ENCODE data around the gene GUF1.
A peak's percentile ranks its signal among the peaks of the same experiment; 100 is the strongest.

The GUF1 gene

GRCh38 chr4:44678094-44679041 lies at the start of gene GUF1:
Gene GUF1 (plus strand): TSS chr4:44678420. CDS start chr4:44678623, 203 bp downstream.
- DNase-seq = peak; percentile 52 to 96 (median 84)

- DNase-seq = peak in 11 of 51 donors; percentile 0 to 46 (median 6)
Measured at GRCh38 chr4:44629280-44629866, 48.8 kb upstream of the GUF1 start.

- DNase-seq = no peak
Measured at GRCh38 chr4:44632089-44632488, 46.1 kb upstream of the GUF1 start.

- no peak for DNase-seq
Measured at GRCh38 chr4:44632733-44633132, 45.5 kb upstream of the GUF1 start.

- no peak for DNase-seq
Measured at GRCh38 chr4:44638091-44638490, 40.1 kb upstream of the GUF1 start.

- DNase-seq = no peak
Measured at GRCh38 chr4:44646151-44646550, 32.1 kb upstream of the GUF1 start.

- DNase-seq = no peak
Measured at GRCh38 chr4:44651425-44651824, 26.8 kb upstream of the GUF1 start, which contains the start of gene YIPF7. Gene YIPF7 (minus strand): TSS chr4:44651625. CDS start chr4:44650100, 1,525 bp downstream.

GRCh38 chr4:44652002-44652401 lies 26.2 kb upstream of the GUF1 start:
- DNase-seq = no peak

GRCh38 chr4:44660396-44660795 lies 17.8 kb upstream of the GUF1 start:
- DNase-seq = no peak

GRCh38 chr4:44661940-44662622 lies 16.1 kb upstream of the GUF1 start:
- no peak for DNase-seq

GRCh38 chr4:44662623-44663005 lies 15.6 kb upstream of the GUF1 start:
- no peak for DNase-seq

GRCh38 chr4:44663539-44664263 lies 14.5 kb upstream of the GUF1 start:
- no peak for DNase-seq

GRCh38 chr4:44668526-44668925 lies 9.7 kb upstream of the GUF1 start:
- no peak for DNase-seq

GRCh38 chr4:44670506-44671199 lies 7.6 kb upstream of the GUF1 start:
- no peak for DNase-seq

GRCh38 chr4:44671636-44672035 lies 6.6 kb upstream of the GUF1 start:
- no peak for DNase-seq

GRCh38 chr4:44674471-44674870 lies 3.7 kb upstream of the GUF1 start:
- DNase-seq = no peak

GRCh38 chr4:44675366-44675765 lies 2.9 kb upstream of the GUF1 start:
- no peak for DNase-seq

GRCh38 chr4:44679060-44679459 lies 840 bp downstream of the GUF1 start:
- DNase-seq = no peak

GRCh38 chr4:44684648-44685047 lies 6.4 kb downstream of the GUF1 start:
- DNase-seq = no peak

- DNase-seq = no peak
Measured at GRCh38 chr4:44700427-44700826, 22.2 kb downstream of the GUF1 start.

- no peak for DNase-seq
Measured at GRCh38 chr4:44701037-44701436, 22.8 kb downstream of the GUF1 start.
